Caco-2 (cell line): ENCODE results near the gene PFDN4. TPM values are rescaled to one million over a fixed set of nuclear protein-coding genes. Genes with fewer than 3 reads are reported as not detected.
"Not testable (repeated sequence)": the region's sequence is repeated elsewhere in the genome, so short reads cannot be mapped to it uniquely, and the experiment has no call there.

ENCODE experiments used
- BruUV-seq: library from RNA; stranded (reverse); fragments of 400-500 nt; replicated peaks from 2 replicates; lab custom pipeline; 2021; lab: Mats Ljungman, UMichigan
- CTCF ChIA-PET: fragments of 300-600 bp; sonication (Branson Sonifier 250); formaldehyde crosslinking; loops from one replicate; lab custom pipeline; 2022; ENCODE audit warnings: antibody characterized with exemption; lab: Charles Lee
- POLR2A ChIA-PET: fragments of 300-600 bp; sonication (Branson Sonifier 250); formaldehyde crosslinking; loops from one replicate; lab custom pipeline; 2022; ENCODE audit warnings: antibody characterized with exemption; lab: Charles Lee
- DNase-seq, 2 experiments: peaks; one replicate each; pipeline versions ENCODE4 v3.0.0 to v3.0.0-alpha.2; 2020 to 2022
- H3K27me3 ChIP-seq: replicated peaks from 2 replicates; pipeline ENCODE4 v1.6.0; 2011; ENCODE audit warnings: low read length; ENCODE audit not compliant: control insufficient read depth, insufficient read depth
- H3K36me3 ChIP-seq: 2 replicates; pipeline ENCODE4 v1.5.1; 2011; ENCODE audit warnings: low read length; ENCODE audit not compliant: control insufficient read depth, insufficient read depth
- H3K4me1 ChIP-seq: fragments of 250-450 bp; sonication (Bioruptor Pico); 2 replicates; pipeline ENCODE4 v1.5.1; 2020; ENCODE audit warnings: mild to moderate bottlenecking
- H3K4me3 ChIP-seq: 2 replicates; pipeline ENCODE4 v1.5.1; 2011; ENCODE audit warnings: low read depth, mild to moderate bottlenecking, control low read depth, low read length
- H3K9me3 ChIP-seq: fragments of 250-450 bp; sonication (Bioruptor Pico); 2 replicates; pipeline ENCODE4 v1.5.1; 2020; ENCODE audit warnings: mild to moderate bottlenecking, moderate library complexity
- H3K27ac Mint-ChIP-seq: one replicate; pipeline ENCODE4 v1.8.0; 2022; ENCODE audit warnings: mixed read lengths; ENCODE audit not compliant: unreplicated experiment
- H3K27me3 Mint-ChIP-seq: one replicate; pipeline ENCODE4 v1.8.0; 2022; ENCODE audit warnings: mixed read lengths; ENCODE audit not compliant: insufficient read depth, unreplicated experiment
- H3K36me3 Mint-ChIP-seq: one replicate; pipeline ENCODE4 v1.8.0; 2022; ENCODE audit warnings: mild to moderate bottlenecking, mixed read lengths; ENCODE audit not compliant: insufficient read depth, unreplicated experiment
- H3K4me1 Mint-ChIP-seq: one replicate; pipeline ENCODE4 v1.8.0; 2022; ENCODE audit warnings: low read depth, mixed read lengths; ENCODE audit not compliant: unreplicated experiment
- H3K4me3 Mint-ChIP-seq: one replicate; pipeline ENCODE4 v1.8.0; 2022; ENCODE audit warnings: mild to moderate bottlenecking, moderate library complexity, mixed read lengths; ENCODE audit not compliant: unreplicated experiment
- H3K9me3 Mint-ChIP-seq: one replicate; pipeline ENCODE4 v1.8.0; 2022; ENCODE audit warnings: mixed read lengths; ENCODE audit not compliant: unreplicated experiment
- intact Hi-C: fragments of 100-400 bp; cut with micrococcal nuclease; formaldehyde crosslinking; loops from one replicate; pipeline ENCODE4 v1.10.0; 2022; ENCODE audit not compliant: unreplicated experiment
- total RNA-seq: library from RNA; stranded (reverse); gene quantifications from 2 replicates; pipeline ENCODE4 v1.2.3, GENCODE V29; 2022
- TF ChIP-seq, protein P1 (sequence below), 2 experiments: fragments of 200-600 bp in 1 of 2; IDR thresholded peaks; 1 replicate in 1 of 2; 2 replicates in 1 of 2; pipeline versions ENCODE4 v1.5.1 to v1.8.0; 2011 to 2022; ENCODE audit warnings: antibody characterized with exemption in 1 of 2, control low read depth in 1 of 2, inconsistent platforms in 1 of 2, low read depth in 1 of 2, low read length in 1 of 2, mild to moderate bottlenecking in 1 of 2, moderate library complexity in 1 of 2; ENCODE audit not compliant: insufficient read depth in 1 of 2, severe bottlenecking in 1 of 2, unreplicated experiment in 1 of 2

The PFDN4 gene
- total RNA-seq, 1 experiment from 2014 or later: 86.7 TPM

DNA sequence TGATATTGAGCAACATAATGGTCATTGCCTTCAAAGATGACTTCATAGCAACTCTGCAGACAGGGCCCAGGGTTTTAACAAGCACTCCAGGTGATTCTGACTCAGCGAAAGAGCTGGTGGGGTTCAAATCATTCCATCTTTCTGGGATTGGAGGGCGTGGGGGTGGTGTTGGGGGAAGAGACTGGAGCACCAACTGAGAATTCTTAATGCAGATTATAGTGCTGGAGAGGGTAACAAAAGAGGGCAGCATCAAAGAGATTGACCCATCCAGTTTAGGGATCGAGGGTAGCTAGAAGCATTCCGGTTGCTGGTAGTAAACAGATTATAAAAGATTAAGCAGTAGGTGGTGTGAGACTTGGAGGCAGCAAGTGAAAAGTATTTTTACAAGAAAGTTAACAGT, 15.9 kb downstream of the PFDN4 start:
- H3K4me1 ChIP-seq: no peaks in the 10 kb centered on the region
- no peaks in the 10 kb centered on the region for H3K9me3 ChIP-seq
- Mint-ChIP-seq H3K27ac (no peak overlapping the region), H3K4me3 (no peak overlapping the region), H3K4me1 (no peaks in the 10 kb centered on the region), H3K36me3 (peaks cover 11% of the 10 kb centered on the region), H3K9me3 (no peaks in the 10 kb centered on the region), H3K27me3 (no peaks in the 10 kb centered on the region)
- no peak overlapping the region for H3K4me3 ChIP-seq
- ChIA-PET CTCF (interaction anchor here (0.6 to 3.0 kb wide), 5 partner anchors 16 to 1730 kb away, joined by 3 to 9 read pairs (median 5); partner anchors contain the start of gene PFDN4), POLR2A (no interaction called here)
- intact Hi-C loops: no loop called here
- H3K27me3 ChIP-seq: no peaks in the 10 kb centered on the region
- no TSS peak for BruUV-seq
- TF ChIP-seq, protein P1, sequence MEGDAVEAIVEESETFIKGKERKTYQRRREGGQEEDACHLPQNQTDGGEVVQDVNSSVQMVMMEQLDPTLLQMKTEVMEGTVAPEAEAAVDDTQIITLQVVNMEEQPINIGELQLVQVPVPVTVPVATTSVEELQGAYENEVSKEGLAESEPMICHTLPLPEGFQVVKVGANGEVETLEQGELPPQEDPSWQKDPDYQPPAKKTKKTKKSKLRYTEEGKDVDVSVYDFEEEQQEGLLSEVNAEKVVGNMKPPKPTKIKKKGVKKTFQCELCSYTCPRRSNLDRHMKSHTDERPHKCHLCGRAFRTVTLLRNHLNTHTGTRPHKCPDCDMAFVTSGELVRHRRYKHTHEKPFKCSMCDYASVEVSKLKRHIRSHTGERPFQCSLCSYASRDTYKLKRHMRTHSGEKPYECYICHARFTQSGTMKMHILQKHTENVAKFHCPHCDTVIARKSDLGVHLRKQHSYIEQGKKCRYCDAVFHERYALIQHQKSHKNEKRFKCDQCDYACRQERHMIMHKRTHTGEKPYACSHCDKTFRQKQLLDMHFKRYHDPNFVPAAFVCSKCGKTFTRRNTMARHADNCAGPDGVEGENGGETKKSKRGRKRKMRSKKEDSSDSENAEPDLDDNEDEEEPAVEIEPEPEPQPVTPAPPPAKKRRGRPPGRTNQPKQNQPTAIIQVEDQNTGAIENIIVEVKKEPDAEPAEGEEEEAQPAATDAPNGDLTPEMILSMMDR (IDR thresholded peaks at IDR 0.05; ENCODE audit: insufficient read depth in 1 of 2, low read depth in 1 of 2, low read length in 1 of 2, severe bottlenecking in 1 of 2, unreplicated experiment in 1 of 2): no peak
- DNase-seq: no peak
- no peaks in the 10 kb centered on the region for H3K36me3 ChIP-seq

GRCh38 chr20:54224642-54225041, 16.8 kb downstream of the PFDN4 start:
- H3K4me1 ChIP-seq, H3K9me3 Mint-ChIP-seq, H3K27me3 Mint-ChIP-seq, H3K4me3 ChIP-seq, H3K36me3 ChIP-seq, H3K4me3 Mint-ChIP-seq, H3K27ac Mint-ChIP-seq, CTCF ChIA-PET, H3K4me1 Mint-ChIP-seq, DNase-seq, H3K27me3 ChIP-seq, H3K9me3 ChIP-seq, intact Hi-C loops, BruUV-seq, POLR2A ChIA-PET: not testable (repeated sequence)
- peaks cover 11% of the 10 kb centered on the region for H3K36me3 Mint-ChIP-seq

GRCh38 chr20:54227241-54227640, 19.4 kb downstream of the PFDN4 start:
- intact Hi-C loops: no loop called here
- ChIA-PET POLR2A (interaction anchor here (0.6 kb wide), 1 partner anchor 17 kb away, joined by 3 read pairs; no protein-coding TSS in a partner anchor), CTCF (no interaction called here)
- Mint-ChIP-seq H3K27ac (no peak overlapping the region), H3K9me3 (no peaks in the 10 kb centered on the region), H3K4me1 (no peaks in the 10 kb centered on the region), H3K27me3 (no peaks in the 10 kb centered on the region), H3K36me3 (no peaks in the 10 kb centered on the region), H3K4me3 (no peak overlapping the region)
- Histone ChIP-seq H3K4me3 (no peak overlapping the region), H3K36me3 (no peaks in the 10 kb centered on the region), H3K4me1 (no peaks in the 10 kb centered on the region), H3K9me3 (no peaks in the 10 kb centered on the region), H3K27me3 (no peaks in the 10 kb centered on the region)
- no peak for DNase-seq
- TF ChIP-seq, protein P1 (IDR thresholded peaks at IDR 0.05; ENCODE audit: insufficient read depth in 1 of 2, low read depth in 1 of 2, low read length in 1 of 2, severe bottlenecking in 1 of 2, unreplicated experiment in 1 of 2): no peak
- BruUV-seq: no TSS peak

GRCh38 chr20:54227751-54228150, 19.9 kb downstream of the PFDN4 start:
- TF ChIP-seq, protein P1 (IDR thresholded peaks at IDR 0.05; ENCODE audit: insufficient read depth in 1 of 2, low read depth in 1 of 2, low read length in 1 of 2, severe bottlenecking in 1 of 2, unreplicated experiment in 1 of 2): no peak
- H3K9me3 Mint-ChIP-seq: no peaks in the 10 kb centered on the region

More at GRCh38 chr20:54227751-54228150, 19.9 kb downstream of the PFDN4 start:
- no peaks in the 10 kb centered on the region for H3K27me3 Mint-ChIP-seq
- no peak overlapping the region for H3K27ac Mint-ChIP-seq
- no peaks in the 10 kb centered on the region for H3K27me3 ChIP-seq
- no peaks in the 10 kb centered on the region for H3K36me3 Mint-ChIP-seq
- H3K36me3 ChIP-seq: no peaks in the 10 kb centered on the region
- no peaks in the 10 kb centered on the region for H3K9me3 ChIP-seq
- H3K4me3 Mint-ChIP-seq: no peak overlapping the region
- intact Hi-C loops: no loop called here
- H3K4me3 ChIP-seq: no peak overlapping the region
- POLR2A ChIA-PET: no interaction called here
- no peak for DNase-seq
- no TSS peak for BruUV-seq
- no peaks in the 10 kb centered on the region for H3K4me1 ChIP-seq
- CTCF ChIA-PET: no interaction called here
- H3K4me1 Mint-ChIP-seq: no peaks in the 10 kb centered on the region
